ENCODE measurements around the gene SMARCC1.
"Not testable (repeated sequence)": the region's sequence is repeated elsewhere in the genome, so short reads cannot be mapped to it uniquely, and the experiment has no call there.

SMARCC1 gene

GRCh38 chr3:47781685-47782445 lies at the start of gene SMARCC1:
SMARCC1 (minus strand) TSS chr3:47781893; CDS start chr3:47781797, 96 bp downstream.
- H3K4me3 ChIP-seq (ENCODE audit: low read depth, low read length): peak within 1 kb of the TSS; percentile 91
- ChIA-PET POLR2A (no interaction called here), CTCF (interaction anchor here (1.3 to 1.4 kb wide), 2 partner anchors 9 to 259 kb away, joined by 3 read pairs; no protein-coding TSS in a partner anchor)
- TF ChIP-seq CTCF (IDR thresholded peaks at IDR 0.05; ENCODE audit: insufficient read depth, low read length, missing control alignments): no peak
- peak; percentile 75 for DNase-seq (ENCODE audit: low read depth, low spot score)

DNA sequence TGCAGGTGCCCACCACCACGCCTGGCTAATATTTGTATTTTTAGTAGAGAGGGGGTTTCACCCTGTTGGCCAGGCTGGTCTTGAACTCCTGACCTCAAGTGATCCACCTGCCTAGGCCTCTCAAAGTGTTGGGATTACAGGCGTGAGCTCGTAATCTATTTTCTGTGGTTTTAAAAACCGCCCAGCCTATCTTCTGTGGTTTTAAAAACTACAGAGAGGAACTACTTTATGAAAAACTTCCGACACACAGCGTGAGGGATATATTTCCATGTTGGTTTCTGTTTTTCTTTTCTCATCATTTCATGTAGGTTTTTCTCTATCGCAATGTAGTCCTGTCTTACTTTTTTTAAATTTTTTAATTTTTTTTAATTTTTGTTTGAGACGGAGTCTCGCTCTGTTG lies 47.8 kb upstream of the SMARCC1 start:
- DNase-seq (ENCODE audit: low read depth, low spot score); H3K4me3 ChIP-seq (ENCODE audit: low read depth, low read length); POLR2A ChIA-PET: not testable (repeated sequence)
- CTCF ChIA-PET: interaction anchor here (0.7 to 7.8 kb wide), 2 partner anchors 8 to 80 kb away, joined by 3 to 123 read pairs; no protein-coding TSS in a partner anchor

GRCh38 chr3:47825590-47825989 lies 43.9 kb upstream of the SMARCC1 start:
- DNase-seq (ENCODE audit: low read depth, low spot score): no peak
- CTCF ChIA-PET: interaction anchor here (0.7 to 7.8 kb wide), 37 partner anchors 12 to 357 kb away, joined by 3 to 123 read pairs (median 4); partner anchors contain the start of genes DHX30 and ELP6
- peak overlapping the region; percentile 93 for H3K4me3 ChIP-seq (ENCODE audit: low read depth, low read length)
- POLR2A ChIA-PET: interaction anchor here (0.6 to 0.8 kb wide), 2 partner anchors 10 to 12 kb away, joined by 3 read pairs; no protein-coding TSS in a partner anchor
- TF ChIP-seq CTCF (IDR thresholded peaks at IDR 0.05; ENCODE audit: insufficient read depth, low read length, missing control alignments): no peak

DNA sequence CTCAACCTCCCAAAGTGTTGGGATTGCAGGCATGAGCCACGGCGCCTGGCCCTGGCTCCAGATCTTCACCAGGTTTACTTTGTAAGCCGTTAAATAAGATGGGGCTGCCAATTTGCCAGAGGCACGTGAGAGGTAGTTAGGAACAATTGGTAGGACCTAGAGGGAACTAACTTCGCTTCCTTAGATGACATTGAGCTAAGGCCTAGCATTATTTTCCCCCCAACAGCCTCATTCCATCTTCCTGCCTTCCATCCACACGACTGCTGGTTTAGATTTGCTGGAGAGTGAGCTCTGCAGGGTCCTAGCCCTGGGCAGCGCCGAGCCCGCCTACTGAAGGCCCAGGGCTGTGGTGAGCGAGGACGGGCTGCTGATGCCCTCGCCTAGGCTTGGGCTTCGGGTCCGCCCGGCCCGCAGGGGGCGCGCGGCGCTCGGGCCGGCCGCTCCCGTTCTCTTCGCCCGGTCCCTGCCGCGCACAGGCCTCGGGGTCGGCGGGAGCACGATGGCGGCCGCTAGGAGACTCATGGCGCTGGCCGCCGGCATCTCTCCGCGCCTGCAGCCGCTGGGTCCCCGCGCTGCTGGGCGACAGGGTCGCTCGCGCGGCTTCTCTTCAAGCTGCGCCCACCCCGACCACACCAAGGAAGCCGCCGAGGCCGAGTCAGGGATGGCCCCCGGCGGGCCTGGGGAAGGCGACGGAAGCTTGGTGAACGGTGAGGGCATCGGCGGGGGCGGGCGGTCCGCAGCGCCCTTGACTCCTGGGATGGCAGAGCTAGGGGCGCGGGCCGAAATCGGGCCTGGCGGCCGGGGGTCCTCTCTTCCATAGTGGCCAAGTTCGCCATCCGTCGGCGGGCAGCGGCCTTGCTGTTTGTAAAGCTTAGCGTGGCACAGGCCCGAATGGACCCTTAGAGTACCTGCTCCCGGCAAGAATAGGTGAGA lies 43.1 kb upstream of the SMARCC1 start:
- peak; percentile 62 for TF ChIP-seq CTCF (IDR thresholded peaks at IDR 0.05; ENCODE audit: insufficient read depth, low read length, missing control alignments)
- CTCF ChIA-PET: interaction anchor here (0.7 to 7.8 kb wide), 40 partner anchors 11 to 358 kb away, joined by 3 to 123 read pairs (median 4); partner anchors contain the start of genes DHX30 and ELP6

GRCh38 chr3:47817609-47818008 lies 35.9 kb upstream of the SMARCC1 start:
- ChIA-PET CTCF (interaction anchor here (1.0 to 8.4 kb wide), 5 partner anchors 7 to 334 kb away, joined by 3 to 96 read pairs (median 4); no protein-coding TSS in a partner anchor), POLR2A (no interaction called here)
- no peak for TF ChIP-seq CTCF (IDR thresholded peaks at IDR 0.05; ENCODE audit: insufficient read depth, low read length, missing control alignments)
- no peak for DNase-seq (ENCODE audit: low read depth, low spot score)
- H3K4me3 ChIP-seq (ENCODE audit: low read depth, low read length): no peak overlapping the region

More for the DNA sequence above, 43.1 kb upstream of the SMARCC1 start:
- DNase-seq (ENCODE audit: low read depth, low spot score): no peak
- POLR2A ChIA-PET: interaction anchor here (0.8 to 1.0 kb wide), 2 partner anchors 9 to 25 kb away, joined by 3 to 4 read pairs; no protein-coding TSS in a partner anchor
- peak overlapping the region; percentile 93 for H3K4me3 ChIP-seq (ENCODE audit: low read depth, low read length)

- TF ChIP-seq CTCF (IDR thresholded peaks at IDR 0.05; ENCODE audit: insufficient read depth, low read length, missing control alignments): no peak
- H3K4me3 ChIP-seq (ENCODE audit: low read depth, low read length): no peak overlapping the region
- ChIA-PET CTCF (interaction anchor here (8.4 kb wide), 1 partner anchor 11 kb away, joined by 96 read pairs; no protein-coding TSS in a partner anchor), POLR2A (no interaction called here)
- no peak for DNase-seq (ENCODE audit: low read depth, low spot score)
Observed at GRCh38 chr3:47813551-47814177, 32.0 kb upstream of the SMARCC1 start.

Data from AG04449 (cell line).